Measurements from ENCODE around the gene RNF223. TPM values are rescaled to one million over a fixed set of nuclear protein-coding genes. Genes with fewer than 3 reads are reported as not detected.
"Not testable (repeated sequence)": the region's sequence is repeated elsewhere in the genome, so short reads cannot be mapped to it uniquely, and the experiment has no call there.

The RNF223 gene
- total RNA-seq, 1 experiment from 2014 or later: not detected

DNA sequence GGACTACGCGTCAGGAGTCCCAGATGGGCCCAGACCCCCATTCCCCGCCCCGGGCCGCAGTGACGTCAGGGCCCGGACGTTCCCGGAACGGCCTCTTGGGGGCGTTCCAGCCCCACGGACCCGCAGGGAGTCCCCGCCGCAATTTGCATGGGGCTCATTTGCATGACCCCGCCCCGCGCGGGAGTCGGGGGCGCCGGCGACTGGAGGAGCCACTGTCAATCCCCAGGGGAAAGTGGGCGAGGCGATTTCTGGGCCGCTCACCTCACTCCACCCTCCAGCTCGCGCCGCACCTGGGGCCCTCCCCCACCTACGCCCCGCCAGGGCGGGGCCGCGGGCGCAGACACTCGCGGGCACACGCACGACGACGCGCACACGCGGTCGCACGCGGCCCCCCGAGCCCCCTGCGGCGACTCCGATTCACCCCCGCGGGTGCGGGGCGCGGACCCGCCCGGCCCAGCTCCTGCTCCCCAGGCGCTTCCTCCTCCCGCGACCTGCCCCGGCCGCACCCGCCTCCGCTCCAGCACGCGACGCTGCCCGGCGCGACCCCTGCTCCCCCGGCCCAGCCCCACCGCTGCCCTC is 41.0 kb downstream of the RNF223 start:
- DNase-seq (ENCODE audit: extremely low read depth, low read depth): no peak

DNA sequence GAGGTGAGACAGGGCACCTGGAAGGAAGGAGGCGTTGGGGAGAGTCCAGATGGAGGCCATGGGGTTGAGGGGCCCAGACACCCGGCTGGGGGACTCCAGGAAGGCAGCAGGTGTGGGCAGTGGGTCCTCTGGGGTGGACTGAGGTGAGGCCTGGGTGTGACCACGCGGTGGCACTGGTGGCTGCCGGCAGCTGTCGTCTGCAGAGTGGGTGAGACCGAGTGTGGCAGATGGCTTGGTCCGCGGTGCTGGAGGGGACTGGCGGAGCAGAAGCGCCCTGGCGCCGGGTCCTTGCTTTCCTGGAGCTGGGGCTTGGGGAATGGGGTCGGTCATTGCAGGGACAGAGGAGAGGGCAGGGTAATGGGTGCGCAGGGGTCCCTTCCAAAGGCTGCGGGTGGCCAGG is 41.7 kb downstream of the RNF223 start:
- DNase-seq (ENCODE audit: extremely low read depth, low read depth): no peak

DNA sequence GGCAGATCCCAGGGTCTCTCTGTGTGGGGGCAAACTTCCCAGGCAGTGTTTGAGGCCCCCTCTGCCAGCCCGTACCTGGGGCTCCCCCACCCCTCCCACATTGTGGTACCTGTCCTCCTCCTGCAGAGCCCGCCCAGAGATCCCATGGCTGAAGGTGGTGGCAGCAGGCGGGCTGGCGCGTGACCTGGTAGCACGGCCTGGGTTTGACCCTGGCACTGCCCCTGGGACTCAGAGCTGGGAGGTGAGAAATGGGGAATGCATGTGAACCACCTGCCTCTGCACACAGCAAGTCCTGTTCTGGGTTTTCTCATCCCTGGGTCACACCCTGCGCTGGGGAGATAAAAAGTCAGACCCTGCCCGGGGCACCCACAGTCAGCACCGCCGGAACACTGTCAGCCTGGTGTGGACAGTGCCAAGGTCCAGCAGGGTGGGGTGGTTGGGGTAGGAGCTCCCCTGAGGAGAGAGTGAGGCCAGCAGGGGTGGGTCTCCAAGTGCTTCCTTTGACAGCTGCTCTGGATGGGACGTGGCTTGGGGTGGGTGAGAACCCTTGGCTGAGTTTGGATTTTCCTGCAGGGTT is 42.4 kb downstream of the RNF223 start:
- no peak for DNase-seq (ENCODE audit: extremely low read depth, low read depth)

DNA sequence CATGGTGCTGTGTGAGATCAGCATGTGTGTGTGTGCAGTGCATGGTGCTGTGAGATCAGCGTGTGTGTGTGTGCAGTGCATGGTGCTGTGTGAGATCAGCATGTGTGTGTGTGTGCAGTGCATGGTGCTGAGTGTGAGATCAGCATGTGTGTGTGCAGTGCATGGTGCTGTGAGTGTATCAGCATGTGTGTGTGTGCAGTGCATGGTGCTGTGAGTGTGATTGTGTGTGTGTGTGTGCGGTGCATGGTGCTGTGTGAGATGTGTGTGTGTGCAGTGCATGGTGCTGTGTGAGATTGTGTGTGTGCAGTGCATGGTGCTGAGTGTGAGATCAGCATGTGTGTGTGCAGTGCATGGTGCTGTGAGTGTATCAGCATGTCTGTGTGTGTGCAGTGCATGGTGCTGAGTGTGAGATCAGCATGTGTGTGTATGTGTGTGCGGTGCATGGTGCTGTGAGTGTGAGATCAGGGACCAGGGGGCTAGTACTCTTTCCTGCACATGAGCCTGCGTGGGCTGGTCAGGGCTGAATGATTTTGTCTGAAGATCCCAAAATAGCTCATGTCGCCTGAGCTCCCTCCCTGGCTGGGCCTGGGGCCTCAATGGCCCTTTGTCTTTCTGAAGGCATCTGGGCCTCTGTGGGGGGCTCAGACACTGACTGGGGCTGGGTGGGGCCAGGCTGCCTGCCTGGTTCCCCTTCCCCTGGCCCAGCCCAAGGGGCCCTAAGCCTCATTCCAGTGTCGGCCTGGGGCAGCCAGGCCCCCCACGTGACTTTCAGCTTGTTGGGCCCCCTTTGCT is 43.0 kb downstream of the RNF223 start:
- not testable (repeated sequence) for DNase-seq (ENCODE audit: extremely low read depth, low read depth)

DNA sequence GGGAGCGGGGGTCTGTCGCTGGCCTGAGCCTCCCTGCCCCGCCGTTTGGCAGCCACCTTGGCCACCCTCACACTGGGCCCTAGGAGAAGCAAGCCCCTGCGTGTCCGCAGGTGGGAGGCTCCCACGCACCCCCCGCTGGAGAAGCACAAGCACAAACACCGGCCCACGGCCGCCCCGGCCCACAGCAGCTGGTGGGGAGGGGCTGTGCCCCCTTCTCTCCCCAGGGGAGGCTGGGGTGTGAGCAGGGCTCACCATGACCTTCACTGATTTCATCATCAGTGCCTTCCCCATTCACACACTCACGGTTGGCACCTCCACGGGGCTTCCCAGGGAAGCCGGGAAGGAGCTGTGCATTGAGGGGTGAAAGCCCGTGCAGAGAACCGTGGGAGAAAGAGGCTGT is 46.3 kb downstream of the RNF223 start:
- no peak for DNase-seq (ENCODE audit: extremely low read depth, low read depth)

DNA sequence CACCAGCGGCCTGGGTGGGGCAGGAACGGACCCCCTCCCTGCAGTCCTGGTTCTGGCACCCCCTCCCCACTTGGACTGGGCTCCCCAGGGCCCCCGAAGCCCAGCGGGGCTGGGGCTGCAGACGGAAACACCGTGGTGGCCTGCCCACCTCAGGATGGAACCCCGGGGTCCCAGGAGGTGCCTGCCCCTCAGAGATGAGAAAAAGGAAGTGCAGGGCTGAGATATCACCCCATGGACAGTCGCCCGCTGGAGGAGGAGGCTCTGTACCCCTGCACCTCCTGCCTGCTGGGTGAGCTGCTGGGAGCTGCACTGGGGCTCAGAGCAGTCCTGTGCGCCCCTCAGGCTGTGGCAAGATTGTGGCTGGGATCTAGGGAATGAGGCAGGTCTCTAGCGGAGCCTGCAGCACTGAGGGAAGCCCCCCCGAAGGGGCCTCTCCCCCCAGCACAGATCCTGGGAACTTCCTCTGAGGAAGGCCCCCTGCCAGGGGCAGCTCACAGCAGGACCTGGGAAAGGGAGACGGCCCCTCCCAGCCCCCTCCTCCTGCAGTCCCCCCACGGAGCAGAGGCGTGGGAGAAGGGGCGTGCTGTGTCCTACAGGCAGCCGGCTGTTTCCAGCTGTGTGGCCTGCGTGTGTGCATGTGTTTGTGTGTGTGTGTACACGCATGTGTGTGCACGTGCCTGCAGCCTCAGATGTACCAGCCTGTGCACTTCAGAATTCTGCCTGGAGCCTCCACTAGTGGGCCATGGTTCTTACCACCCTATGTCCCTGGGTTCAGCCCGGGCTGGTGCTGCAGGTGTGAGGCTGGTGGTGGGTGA is 47.3 kb downstream of the RNF223 start:
- no peak for DNase-seq (ENCODE audit: extremely low read depth, low read depth)

DNA sequence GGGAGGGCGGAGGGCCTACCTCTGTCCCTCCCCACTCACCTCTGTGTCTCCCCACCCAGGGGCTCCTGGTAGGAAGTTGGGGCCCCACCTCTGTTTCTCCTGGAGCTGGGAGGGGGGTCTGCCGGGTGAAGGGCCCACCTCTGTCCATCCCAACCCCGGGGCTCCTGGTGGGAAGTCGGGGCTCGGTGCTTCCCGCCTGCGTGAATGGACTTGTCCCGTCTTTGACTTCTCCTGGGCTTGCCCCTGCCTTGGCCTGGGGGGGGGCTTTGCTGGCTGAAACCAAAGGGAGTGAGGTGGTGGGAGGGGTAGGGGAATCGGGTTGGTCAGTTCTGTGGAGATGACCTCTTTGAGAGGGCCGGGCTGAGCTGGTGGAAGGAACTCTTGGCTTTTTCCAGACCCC is 48.4 kb downstream of the RNF223 start:
- no peak for DNase-seq (ENCODE audit: extremely low read depth, low read depth)

DNA sequence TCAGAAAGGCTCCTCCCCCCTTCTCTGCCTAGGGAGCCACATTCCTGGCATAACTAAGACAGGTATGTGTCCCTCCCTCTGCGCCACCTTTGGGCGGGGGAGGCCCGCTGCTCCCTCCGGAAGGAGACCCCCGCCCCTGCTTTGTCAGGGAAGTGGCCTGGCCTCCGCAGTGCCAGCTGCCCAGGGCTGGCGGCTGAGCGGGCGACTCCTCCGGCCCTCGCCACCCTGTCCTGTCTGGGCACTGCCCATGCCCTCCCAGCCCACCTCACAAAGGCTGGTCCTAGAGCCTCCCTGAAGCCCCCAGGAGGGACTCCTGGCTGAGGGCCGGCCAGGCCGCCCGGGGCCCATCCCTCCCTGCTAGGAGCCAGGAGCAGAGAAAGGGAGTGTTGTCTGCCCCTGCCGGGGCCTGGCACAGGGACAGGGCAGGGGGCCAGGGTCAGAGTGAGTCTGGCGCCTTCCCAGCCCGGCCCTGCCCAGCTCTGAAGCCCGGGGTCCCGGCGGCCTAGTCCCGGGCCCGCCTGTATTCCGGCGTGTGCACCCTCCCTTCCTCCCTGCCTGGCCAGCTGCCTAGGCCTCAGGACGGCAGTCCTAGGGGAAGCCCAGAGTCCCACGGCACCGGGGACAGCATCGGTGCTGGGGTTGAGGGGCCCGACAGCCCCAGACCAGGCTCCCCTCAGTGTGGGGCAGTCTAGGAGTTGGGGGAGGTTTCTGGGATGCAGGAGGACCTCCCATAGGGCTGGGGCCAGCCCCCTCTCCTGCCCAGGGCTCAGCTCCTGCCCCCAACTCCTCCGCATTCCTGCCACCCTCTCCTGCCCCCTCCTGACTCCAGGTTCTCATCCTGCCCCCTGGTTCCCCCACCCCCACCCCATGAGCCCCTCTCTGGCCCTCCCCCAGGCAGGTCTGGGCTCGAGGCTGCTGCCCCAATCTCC is 49.1 kb downstream of the RNF223 start:
- no peak for DNase-seq (ENCODE audit: extremely low read depth, low read depth)

DNA sequence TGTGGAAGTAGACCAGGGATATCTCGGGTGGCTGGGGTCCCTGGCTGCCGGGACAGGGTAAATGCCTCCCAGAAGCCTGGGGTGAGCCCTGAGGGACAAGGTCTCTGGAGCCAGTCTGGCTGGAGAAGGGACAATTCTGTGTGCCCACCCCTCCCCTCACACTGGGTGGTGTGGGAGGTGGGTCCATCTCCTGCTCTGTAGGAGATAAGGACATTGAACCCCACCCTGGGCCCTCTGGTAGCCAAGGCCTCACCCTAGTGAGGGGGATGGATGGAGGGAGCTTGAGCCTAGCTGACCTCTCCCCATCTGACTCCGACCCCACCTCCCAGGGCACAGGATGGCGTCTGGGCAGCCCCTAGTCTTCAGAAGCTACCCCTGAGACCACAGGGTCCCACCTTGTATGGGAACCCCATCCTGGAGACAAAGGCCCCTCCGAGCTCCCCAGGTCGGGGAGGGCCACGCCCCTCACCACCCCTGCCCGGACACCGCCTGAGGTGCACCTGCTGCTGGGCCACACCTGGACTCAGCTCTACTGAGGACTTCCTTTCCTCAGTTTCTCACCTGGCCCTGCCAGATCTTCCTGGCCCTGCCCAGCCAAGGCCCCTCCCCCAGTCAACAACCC is 49.8 kb downstream of the RNF223 start:
- DNase-seq (ENCODE audit: extremely low read depth, low read depth): no peak

DNA sequence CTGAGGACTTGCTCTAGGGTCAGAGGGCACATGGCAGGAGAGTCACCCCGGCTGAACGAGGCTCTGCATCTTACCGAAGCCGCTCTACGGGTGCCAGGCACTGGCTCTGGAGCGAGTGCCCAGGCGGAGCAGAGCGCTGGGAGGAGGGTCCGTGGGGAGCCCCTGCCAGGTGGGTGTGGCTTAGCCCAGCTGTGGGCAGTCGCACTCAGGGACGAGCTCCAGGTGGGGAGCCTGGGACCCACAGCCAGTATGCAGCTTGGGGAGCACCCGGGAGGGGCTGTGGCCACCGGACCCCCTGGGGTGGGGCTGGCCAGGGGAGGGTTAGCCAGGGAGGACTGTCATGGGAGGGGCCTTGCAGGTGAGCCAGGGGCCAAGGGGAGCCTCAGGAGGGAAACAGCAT is 50.4 kb downstream of the RNF223 start:
- DNase-seq (ENCODE audit: extremely low read depth, low read depth): no peak

DNA sequence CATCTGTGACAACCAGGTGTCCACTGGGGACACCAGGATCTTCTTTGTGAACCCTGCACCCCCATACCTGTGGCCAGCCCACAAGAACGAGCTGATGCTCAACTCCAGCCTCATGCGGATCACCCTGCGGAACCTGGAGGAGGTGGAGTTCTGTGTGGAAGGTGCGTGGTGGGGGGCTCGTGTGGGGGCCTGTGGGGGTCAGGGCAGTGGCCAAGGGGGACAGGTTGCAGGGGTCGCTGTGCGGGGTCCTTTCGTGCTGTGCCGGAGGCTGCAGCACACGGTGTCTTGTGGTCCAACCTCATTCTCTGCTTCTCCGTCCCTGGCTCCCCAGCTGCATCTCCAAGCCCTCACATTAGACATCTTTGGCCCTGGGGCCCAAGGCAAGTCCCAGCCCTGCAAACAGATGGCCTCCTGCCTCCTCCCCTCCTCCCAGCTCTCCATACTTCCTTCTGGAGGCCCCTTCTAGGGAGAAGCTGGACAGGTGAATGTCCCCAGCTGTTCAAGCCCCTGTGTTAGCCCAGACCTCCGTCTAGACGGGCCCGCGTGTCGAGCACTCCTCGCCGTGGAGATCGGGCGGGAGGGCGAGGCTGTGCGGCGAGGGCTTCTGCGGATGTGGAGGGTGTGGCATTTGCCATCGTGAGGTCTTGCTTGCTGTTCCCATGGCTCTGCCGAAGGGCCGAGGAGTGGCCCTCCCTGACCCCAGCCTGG is 51.6 kb downstream of the RNF223 start:
- no peak for DNase-seq (ENCODE audit: extremely low read depth, low read depth)

DNA sequence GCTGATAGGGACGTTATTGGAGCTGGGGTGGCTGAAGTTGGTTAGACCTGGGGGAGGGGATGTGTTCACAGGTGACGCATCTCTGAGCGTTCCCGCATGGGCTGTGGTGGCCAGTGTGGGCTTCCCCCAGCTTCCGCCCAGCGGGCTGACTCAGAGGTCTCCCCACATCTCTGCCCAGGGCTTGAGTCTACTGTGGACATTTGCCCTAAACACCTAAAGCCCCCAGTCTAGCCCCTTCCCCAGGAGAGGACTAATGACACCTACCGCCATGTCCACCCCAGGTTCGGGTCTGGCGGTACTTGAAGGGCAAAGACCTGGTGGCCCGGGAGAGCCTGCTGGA is 52.2 kb downstream of the RNF223 start:
- DNase-seq (ENCODE audit: extremely low read depth, low read depth): no peak

DNA sequence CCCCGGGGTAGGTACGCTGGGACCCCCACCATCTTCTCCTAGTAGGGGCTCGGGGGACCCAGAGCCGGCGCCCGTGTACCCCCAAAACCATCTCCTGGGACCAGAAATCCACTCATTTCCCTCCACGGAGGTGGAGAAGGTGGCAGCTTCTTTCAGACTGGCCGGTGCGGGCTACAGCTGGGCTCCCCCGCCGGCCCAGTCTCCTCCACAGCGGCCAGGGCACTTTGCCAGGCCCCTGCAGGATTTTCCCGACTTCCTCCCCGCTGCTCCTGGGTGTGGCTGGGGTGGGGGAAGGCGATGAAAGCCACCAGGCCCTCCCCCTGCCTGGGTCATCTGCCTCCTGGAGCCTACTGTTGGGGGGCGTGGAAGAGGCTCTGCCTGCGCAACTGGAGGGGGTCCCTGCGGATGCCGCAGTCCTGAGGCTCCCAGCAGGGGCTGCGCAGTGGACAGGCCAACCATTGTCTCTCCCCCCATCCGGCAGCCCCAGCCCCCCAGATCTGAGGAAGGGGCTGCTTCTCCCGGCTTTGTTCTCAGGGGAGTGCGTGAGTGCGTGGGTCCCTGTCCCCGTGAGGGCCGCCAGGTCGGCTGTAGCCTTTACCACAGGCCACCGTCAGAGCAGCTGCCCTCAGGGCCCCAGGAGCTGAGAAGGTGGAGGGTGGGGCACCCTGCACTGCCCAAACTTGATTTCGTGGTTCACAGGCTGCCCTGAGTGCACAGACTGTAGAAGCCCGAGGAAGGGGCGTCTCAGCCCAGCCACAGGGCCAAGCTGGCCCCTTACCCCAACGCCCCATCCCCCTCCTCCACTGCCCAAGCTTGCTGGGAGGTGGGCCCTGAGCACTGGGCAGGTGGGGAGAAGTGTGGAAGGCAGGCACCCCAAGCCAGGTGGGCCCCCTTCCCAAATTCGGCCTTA is 52.8 kb downstream of the RNF223 start:
- DNase-seq (ENCODE audit: extremely low read depth, low read depth): no peak

Other genes starting within 250 kb of the RNF223 start
- gene SAMD11, start 150.4 kb downstream of the RNF223 start, total RNA-seq (2014; rRNA removed; shearing (Covaris generic)): 1.4 and 4.9 TPM in 2 replicates
- 98.5 and 99.0 TPM in 2 replicates for gene NOC2L, start 115.0 kb downstream of the RNF223 start, total RNA-seq (2014; rRNA removed; shearing (Covaris generic))
- gene KLHL17, start 113.7 kb downstream of the RNF223 start, total RNA-seq (2014; rRNA removed; shearing (Covaris generic)): 7.2 and 10.1 TPM in 2 replicates
- gene PLEKHN1, start 107.8 kb downstream of the RNF223 start, total RNA-seq (2014; rRNA removed; shearing (Covaris generic)): 0.43 and 0.84 TPM in 2 replicates
- gene PERM1, start 92.2 kb downstream of the RNF223 start, total RNA-seq (2014; rRNA removed; shearing (Covaris generic)): not detected in 2 replicates
- 10.6 and 13.5 TPM in 2 replicates for gene HES4, start 74.2 kb downstream of the RNF223 start, total RNA-seq (2014; rRNA removed; shearing (Covaris generic))
- 5.3 TPM in 2 replicates for gene ISG15, start 60.8 kb downstream of the RNF223 start, total RNA-seq (2014; rRNA removed; shearing (Covaris generic))
- 37.8 and 48.0 TPM in 2 replicates for gene AGRN, start 54.2 kb downstream of the RNF223 start, total RNA-seq (2014; rRNA removed; shearing (Covaris generic))
- 3.9 and 5.5 TPM in 2 replicates for gene C1orf159, start 41.8 kb upstream of the RNF223 start, total RNA-seq (2014; rRNA removed; shearing (Covaris generic))
- not detected in 2 replicates for gene TTLL10, start 99.6 kb upstream of the RNF223 start, total RNA-seq (2014; rRNA removed; shearing (Covaris generic))
- gene TNFRSF18, start 132.3 kb upstream of the RNF223 start, total RNA-seq (2014; rRNA removed; shearing (Covaris generic)): not detected in 2 replicates
- not detected in 2 replicates for gene TNFRSF4, start 139.8 kb upstream of the RNF223 start, total RNA-seq (2014; rRNA removed; shearing (Covaris generic))
- 81.0 and 83.6 TPM in 2 replicates for gene SDF4, start 157.7 kb upstream of the RNF223 start, total RNA-seq (2014; rRNA removed; shearing (Covaris generic))
- gene B3GALT6, start 157.9 kb upstream of the RNF223 start, total RNA-seq (2014; rRNA removed; shearing (Covaris generic)): 15.6 and 17.5 TPM in 2 replicates
- 1.3 TPM in 1 of 2 replicates, not detected in the other for gene C1QTNF12, start 172.4 kb upstream of the RNF223 start, total RNA-seq (2014; rRNA removed; shearing (Covaris generic))
- 49.6 and 52.2 TPM in 2 replicates for gene UBE2J2, start 199.5 kb upstream of the RNF223 start, total RNA-seq (2014; rRNA removed; shearing (Covaris generic))
- gene SCNN1D, start 206.1 kb upstream of the RNF223 start, total RNA-seq (2014; rRNA removed; shearing (Covaris generic)): 1.6 and 1.7 TPM in 2 replicates
- gene ACAP3, start 233.6 kb upstream of the RNF223 start, total RNA-seq (2014; rRNA removed; shearing (Covaris generic)): 9.6 and 10.3 TPM in 2 replicates
- 13.1 and 18.9 TPM in 2 replicates for gene PUSL1, start 234.3 kb upstream of the RNF223 start, total RNA-seq (2014; rRNA removed; shearing (Covaris generic))